Endodermal cell (in vitro differentiated cells): Measurements from ENCODE around the gene SLC9A4. TPM values are rescaled to one million over a fixed set of nuclear protein-coding genes. Genes with fewer than 3 reads are reported as not detected.

Experiments
- DNase-seq: peaks from one replicate; pipeline ENCODE4 v3.0.0-alpha.2; 2017
- H3K27ac ChIP-seq: 2 replicates; pipeline ENCODE4 v1.5.1; 2013; ENCODE audit warnings: mild to moderate bottlenecking, low read depth, low read length, moderate library complexity
- H3K27me3 ChIP-seq: 2 replicates; pipeline ENCODE4 v1.6.1; 2013; ENCODE audit warnings: mild to moderate bottlenecking, low read length, moderate library complexity; ENCODE audit not compliant: insufficient read depth, control insufficient read depth, poor library complexity, severe bottlenecking
- H3K36me3 ChIP-seq: 2 replicates; pipeline ENCODE4 v1.7.0; 2013; ENCODE audit warnings: mild to moderate bottlenecking, low read length, moderate library complexity; ENCODE audit not compliant: control insufficient read depth, insufficient read depth
- H3K4me1 ChIP-seq: one replicate; pipeline ENCODE4 v1.7.0; 2013; ENCODE audit warnings: low read length; ENCODE audit not compliant: control insufficient read depth, insufficient read depth
- H3K4me3 ChIP-seq: 2 replicates; pipeline ENCODE4 v1.5.1; 2013; ENCODE audit warnings: mild to moderate bottlenecking, low read length, moderate library complexity
- H3K9ac ChIP-seq: 2 replicates; pipeline ENCODE4 v1.6.1; 2013; ENCODE audit warnings: mild to moderate bottlenecking, low read length, moderate library complexity; ENCODE audit not compliant: poor library complexity, severe bottlenecking; ENCODE audit errors: extremely low read depth
- H3K9me3 ChIP-seq: 2 replicates; pipeline ENCODE4 v1.6.1; 2013; ENCODE audit warnings: mild to moderate bottlenecking, low read length, moderate library complexity; ENCODE audit not compliant: control insufficient read depth
- H3K27ac Mint-ChIP-seq: 2 replicates; pipeline ENCODE4 v1.8.0; 2020; ENCODE audit warnings: mixed read lengths
- H3K27me3 Mint-ChIP-seq: 2 replicates; pipeline ENCODE4 v1.8.0; 2021; ENCODE audit warnings: mild to moderate bottlenecking, mixed read lengths; ENCODE audit not compliant: insufficient read depth
- H3K36me3 Mint-ChIP-seq: 2 replicates; pipeline ENCODE4 v1.8.0; 2020; ENCODE audit warnings: low read depth, mixed read lengths
- H3K4me1 Mint-ChIP-seq: 2 replicates; pipeline ENCODE4 v1.8.0; 2020; ENCODE audit warnings: mixed read lengths
- H3K4me3 Mint-ChIP-seq: 2 replicates; pipeline ENCODE4 v1.8.0; 2020; ENCODE audit warnings: mild to moderate bottlenecking, moderate library complexity, mixed read lengths
- H3K9me3 Mint-ChIP-seq: 2 replicates; pipeline ENCODE4 v1.8.0; 2020; ENCODE audit warnings: mild to moderate bottlenecking, mixed read lengths
- WGBS, 2 experiments: methylation state at CpG; one replicate each; pipeline versions ENCODE4 v1.1.5 to v1.1.7; 2013; ENCODE audit warnings: missing lambda C conversion rate in 2 of 2, mixed read lengths in 1 of 2; ENCODE audit not compliant: insufficient coverage in 1 of 2, insufficient read length in 1 of 2; 5-methylcytosine and 5-hydroxymethylcytosine counted together
- total RNA-seq, 2 donors: library from RNA; stranded (reverse); fragmentation: NEBNext Ultra II Directional in 1 of 2; extraction: Animal tissue kit (Norgen Biotek cat#: 25700) in 1 of 2; gene quantifications; 2 replicates in 1 of 2; 3 replicates in 1 of 2; pipeline ENCODE4 v1.2.1, GENCODE V29; 2021
- TF ChIP-seq, protein P1 (sequence below): fragments of 200-600 bp; sonication (generic); conservative IDR thresholded peaks from 2 replicates; pipeline ENCODE4 v1.5.0; 2021; ENCODE audit warnings: antibody characterized with exemption, mild to moderate bottlenecking

Gene SLC9A4
- total RNA-seq, 2 donors from 2014 or later: 0.07 TPM; not detected in 1

DNA sequence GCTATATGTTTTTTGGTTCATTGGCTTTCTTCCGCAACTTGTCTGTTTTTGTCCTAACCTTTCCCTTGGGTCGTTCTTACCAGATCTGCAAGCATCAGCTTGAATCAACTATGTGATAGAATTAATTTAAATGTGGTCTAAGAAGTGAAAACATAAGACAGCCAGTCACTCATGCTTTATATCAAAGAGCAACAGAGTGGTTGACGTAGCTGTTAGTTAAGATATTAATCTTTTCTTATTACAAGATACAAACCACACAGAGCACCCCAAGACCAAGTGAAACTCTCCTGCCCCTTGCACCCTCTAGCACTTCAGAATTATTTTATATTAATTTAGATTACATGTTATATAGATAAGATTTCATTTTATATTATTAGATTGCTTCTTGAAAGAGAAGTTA is 34.9 kb upstream of the SLC9A4 start:
- H3K27ac Mint-ChIP-seq: no peak overlapping the region
- H3K9me3 Mint-ChIP-seq: no peaks in the 10 kb centered on the region
- Histone ChIP-seq H3K27ac (no peak overlapping the region), H3K9me3 (no peaks in the 10 kb centered on the region), H3K9ac (no peak overlapping the region), H3K27me3 (no peaks in the 10 kb centered on the region), H3K36me3 (no peaks in the 10 kb centered on the region), H3K4me1 (no peaks in the 10 kb centered on the region), H3K4me3 (no peak overlapping the region)
- H3K36me3 Mint-ChIP-seq: no peaks in the 10 kb centered on the region
- TF ChIP-seq, protein P1, sequence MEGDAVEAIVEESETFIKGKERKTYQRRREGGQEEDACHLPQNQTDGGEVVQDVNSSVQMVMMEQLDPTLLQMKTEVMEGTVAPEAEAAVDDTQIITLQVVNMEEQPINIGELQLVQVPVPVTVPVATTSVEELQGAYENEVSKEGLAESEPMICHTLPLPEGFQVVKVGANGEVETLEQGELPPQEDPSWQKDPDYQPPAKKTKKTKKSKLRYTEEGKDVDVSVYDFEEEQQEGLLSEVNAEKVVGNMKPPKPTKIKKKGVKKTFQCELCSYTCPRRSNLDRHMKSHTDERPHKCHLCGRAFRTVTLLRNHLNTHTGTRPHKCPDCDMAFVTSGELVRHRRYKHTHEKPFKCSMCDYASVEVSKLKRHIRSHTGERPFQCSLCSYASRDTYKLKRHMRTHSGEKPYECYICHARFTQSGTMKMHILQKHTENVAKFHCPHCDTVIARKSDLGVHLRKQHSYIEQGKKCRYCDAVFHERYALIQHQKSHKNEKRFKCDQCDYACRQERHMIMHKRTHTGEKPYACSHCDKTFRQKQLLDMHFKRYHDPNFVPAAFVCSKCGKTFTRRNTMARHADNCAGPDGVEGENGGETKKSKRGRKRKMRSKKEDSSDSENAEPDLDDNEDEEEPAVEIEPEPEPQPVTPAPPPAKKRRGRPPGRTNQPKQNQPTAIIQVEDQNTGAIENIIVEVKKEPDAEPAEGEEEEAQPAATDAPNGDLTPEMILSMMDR: no peak
- no peaks in the 10 kb centered on the region for H3K27me3 Mint-ChIP-seq
- DNase-seq: no peak
- 100% methylated on average over 3 of the region's 3 CpGs; no CpG with 5 or more reads in 1 of the 2 experiments for WGBS, 2 experiments
- H3K4me3 Mint-ChIP-seq: no peak overlapping the region
- H3K4me1 Mint-ChIP-seq: peaks cover 1% of the 10 kb centered on the region

DNA sequence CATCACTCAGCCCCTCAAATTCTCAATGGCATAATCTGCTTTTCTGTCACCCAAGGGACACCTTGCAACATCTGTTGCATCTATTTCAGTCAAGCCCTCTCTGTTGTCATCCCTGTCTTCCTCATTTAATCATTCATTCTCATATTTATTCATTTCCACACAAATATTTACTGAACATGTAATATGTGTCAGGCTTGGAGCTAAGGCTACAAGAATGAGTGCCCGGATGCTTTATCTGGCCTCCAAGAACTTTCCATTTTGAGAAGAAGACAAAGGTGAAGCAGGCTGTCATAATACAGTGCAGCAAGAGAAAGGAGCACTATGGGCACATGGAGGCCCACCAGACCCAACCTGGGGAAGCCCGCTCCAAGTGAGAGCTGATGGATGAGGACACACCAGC is 34.4 kb upstream of the SLC9A4 start:
- H3K27me3 ChIP-seq: no peaks in the 10 kb centered on the region
- H3K4me3 ChIP-seq: no peak overlapping the region
- Mint-ChIP-seq H3K9me3 (no peaks in the 10 kb centered on the region), H3K27me3 (no peaks in the 10 kb centered on the region), H3K4me1 (peaks cover 5% of the 10 kb centered on the region), H3K27ac (no peak overlapping the region), H3K36me3 (no peaks in the 10 kb centered on the region), H3K4me3 (no peak overlapping the region)
- WGBS, 2 experiments: 90 to 92% methylated on average over 2 of the region's 2 CpGs
- no peaks in the 10 kb centered on the region for H3K36me3 ChIP-seq
- no peak overlapping the region for H3K27ac ChIP-seq
- DNase-seq: no peak
- TF ChIP-seq, protein P1: no peak
- H3K4me1 ChIP-seq: peaks cover 3% of the 10 kb centered on the region
- no peaks in the 10 kb centered on the region for H3K9me3 ChIP-seq
- H3K9ac ChIP-seq: no peak overlapping the region

DNA sequence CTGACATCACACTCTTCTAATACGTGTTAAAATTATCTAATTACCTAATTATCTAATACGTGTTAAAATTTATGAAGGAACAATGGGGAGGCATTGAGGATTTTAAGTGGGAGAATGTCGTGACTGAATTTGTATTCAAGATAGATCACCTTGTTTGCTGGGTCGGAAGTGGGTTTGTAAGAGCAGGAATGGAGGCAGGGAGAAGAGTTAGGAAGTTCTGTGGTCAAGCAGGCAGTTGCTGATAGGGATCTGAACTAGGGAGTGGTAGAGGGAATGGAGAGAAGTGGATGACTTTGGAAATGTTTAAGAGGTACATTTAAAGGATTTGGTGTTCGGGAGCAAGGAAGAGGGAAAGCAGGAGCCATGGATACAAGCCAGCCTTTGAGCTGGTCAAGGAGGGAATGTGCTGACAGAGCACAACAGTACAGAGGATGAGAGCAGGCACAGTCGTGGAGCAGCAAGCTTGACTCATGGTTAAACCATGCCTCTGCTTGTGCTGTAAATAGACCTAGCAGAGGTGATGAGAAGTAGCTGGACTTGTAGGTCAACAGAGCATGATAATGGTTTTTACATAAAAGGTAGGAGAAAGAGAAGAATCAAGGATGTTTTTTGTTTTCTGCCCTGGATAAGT is 33.8 kb upstream of the SLC9A4 start:
- TF ChIP-seq, protein P1: no peak
- no peaks in the 10 kb centered on the region for H3K9me3 ChIP-seq
- no peak overlapping the region for H3K27ac ChIP-seq
- Mint-ChIP-seq H3K4me3 (no peak overlapping the region), H3K27me3 (no peaks in the 10 kb centered on the region), H3K4me1 (peaks cover 10% of the 10 kb centered on the region), H3K27ac (no peak overlapping the region), H3K36me3 (no peaks in the 10 kb centered on the region), H3K9me3 (no peaks in the 10 kb centered on the region)
- no peaks in the 10 kb centered on the region for H3K27me3 ChIP-seq
- DNase-seq: no peak
- no peaks in the 10 kb centered on the region for H3K36me3 ChIP-seq
- no peak overlapping the region for H3K9ac ChIP-seq
- 66 to 73% methylated on average over 3 to 6 of the region's 6 CpGs for WGBS, 2 experiments
- no peak overlapping the region for H3K4me3 ChIP-seq
- peaks cover 8% of the 10 kb centered on the region for H3K4me1 ChIP-seq
